Liver (tissue), 3 donors: ENCODE data around the gene RNF141.

ENCODE experiments used
- ATF3 ChIP-seq: IDR thresholded peaks from 2 replicates; pipeline ENCODE4 v1.6.1; 2016; ENCODE audit warnings: antibody characterized with exemption
- CTCF ChIP-seq: fragments of 150-350 bp; IDR thresholded peaks from 2 replicates; pipeline ENCODE4 v1.5.1; 2017; ENCODE audit warnings: improper control_type of control experiment, low read depth, low read length; ENCODE audit not compliant: missing input control
- GABPA ChIP-seq, 2 donors: IDR thresholded peaks in 1 of 2; conservative IDR thresholded peaks in 1 of 2; 2 replicates each; pipeline ENCODE4 v1.6.1; 2016; ENCODE audit warnings: antibody characterized with exemption in 2 of 2, mild to moderate bottlenecking in 1 of 2, moderate library complexity in 1 of 2
- MAX ChIP-seq: IDR thresholded peaks from 2 replicates; pipeline ENCODE4 v1.6.1; 2016; ENCODE audit warnings: antibody characterized with exemption
- RAD21 ChIP-seq, 2 donors: IDR thresholded peaks; 2 replicates each; pipeline ENCODE4 v1.6.1; 2016; ENCODE audit warnings: antibody characterized with exemption in 2 of 2, mild to moderate bottlenecking in 2 of 2
- SP1 ChIP-seq: IDR thresholded peaks from 2 replicates; pipeline ENCODE4 v1.6.1; 2018; ENCODE audit warnings: antibody characterized with exemption, mild to moderate bottlenecking
- TAF1 ChIP-seq: conservative IDR thresholded peaks from 2 replicates; pipeline ENCODE4 v1.6.1; 2016; ENCODE audit warnings: antibody characterized with exemption, mild to moderate bottlenecking
- YY1 ChIP-seq: IDR thresholded peaks from 2 replicates; pipeline ENCODE4 v1.6.1; 2016; ENCODE audit warnings: antibody characterized with exemption, mild to moderate bottlenecking
- ZBTB33 ChIP-seq: IDR thresholded peaks from 2 replicates; pipeline ENCODE4 v1.6.1; 2016; ENCODE audit warnings: antibody characterized with exemption
- donor health status: healthy.
- donor health status: healthy.

GRCh38 chr11:10539339-10539738, 1.6 kb downstream of the RNF141 start:
- TF ChIP-seq MAX = no peak
- TF ChIP-seq CTCF = no peak
- no peak for TF ChIP-seq TAF1
- TF ChIP-seq YY1 = no peak
- TF ChIP-seq SP1 = no peak
- TF ChIP-seq ATF3 = no peak
- no peak for TF ChIP-seq ZBTB33
- TF ChIP-seq GABPA (IDR thresholded peaks at IDR 0.05 in 1 of 2, conservative IDR thresholded peaks at IDR 0.05 in 1 of 2) = no peak
- no peak for TF ChIP-seq RAD21 (IDR thresholded peaks at IDR 0.05)
